Testis (tissue), 2 donors: Measurements from ENCODE around the gene DEF6.

ENCODE experiments used
- CTCF ChIP-seq, 3 experiments: fragments of 450-650 bp in 2 of 3; fragments of 200-600 bp in 1 of 3; sonication (generic) in 1 of 3; IDR thresholded peaks; one replicate each; pipeline ENCODE4 v1.5.1; 2016 to 2019; ENCODE audit warnings: antibody characterized with exemption in 3 of 3, mild to moderate bottlenecking in 2 of 3, moderate library complexity in 1 of 3
- POLR2A ChIP-seq: fragments of 450-650 bp; IDR thresholded peaks from one replicate; pipeline ENCODE4 v1.6.1; 2017; ENCODE audit warnings: antibody characterized with exemption, mild to moderate bottlenecking, moderate library complexity

GRCh38 chr6:35273822-35274559, 23.6 kb upstream of the DEF6 start:
- no peak for TF ChIP-seq POLR2A
- no peak for TF ChIP-seq CTCF (IDR thresholded peaks at IDR 0.05)
